Choroid plexus epithelial cell (primary cell): ENCODE measurements around the gene NPFF.

Experiments
- DNase-seq: peaks from one replicate; pipeline ENCODE4 v3.0.0-alpha.2; 2010; ENCODE audit warnings: low read depth
- H3K4me3 ChIP-seq: 2 replicates; pipeline ENCODE4 v1.5.1; 2011; ENCODE audit warnings: low read depth, mild to moderate bottlenecking, control low read depth, low read length, moderate library complexity
- CTCF ChIP-seq: conservative IDR thresholded peaks from 2 replicates; pipeline ENCODE4 v1.5.1; 2011; ENCODE audit warnings: low read depth, mild to moderate bottlenecking, control low read depth, inconsistent platforms, low read length, moderate library complexity

Gene NPFF

GRCh38 chr12:53505086-53505485, 2.2 kb downstream of the NPFF start:
- no peak overlapping the region for H3K4me3 ChIP-seq
- TF ChIP-seq CTCF, result no peak
- DNase-seq, result no peak

DNA sequence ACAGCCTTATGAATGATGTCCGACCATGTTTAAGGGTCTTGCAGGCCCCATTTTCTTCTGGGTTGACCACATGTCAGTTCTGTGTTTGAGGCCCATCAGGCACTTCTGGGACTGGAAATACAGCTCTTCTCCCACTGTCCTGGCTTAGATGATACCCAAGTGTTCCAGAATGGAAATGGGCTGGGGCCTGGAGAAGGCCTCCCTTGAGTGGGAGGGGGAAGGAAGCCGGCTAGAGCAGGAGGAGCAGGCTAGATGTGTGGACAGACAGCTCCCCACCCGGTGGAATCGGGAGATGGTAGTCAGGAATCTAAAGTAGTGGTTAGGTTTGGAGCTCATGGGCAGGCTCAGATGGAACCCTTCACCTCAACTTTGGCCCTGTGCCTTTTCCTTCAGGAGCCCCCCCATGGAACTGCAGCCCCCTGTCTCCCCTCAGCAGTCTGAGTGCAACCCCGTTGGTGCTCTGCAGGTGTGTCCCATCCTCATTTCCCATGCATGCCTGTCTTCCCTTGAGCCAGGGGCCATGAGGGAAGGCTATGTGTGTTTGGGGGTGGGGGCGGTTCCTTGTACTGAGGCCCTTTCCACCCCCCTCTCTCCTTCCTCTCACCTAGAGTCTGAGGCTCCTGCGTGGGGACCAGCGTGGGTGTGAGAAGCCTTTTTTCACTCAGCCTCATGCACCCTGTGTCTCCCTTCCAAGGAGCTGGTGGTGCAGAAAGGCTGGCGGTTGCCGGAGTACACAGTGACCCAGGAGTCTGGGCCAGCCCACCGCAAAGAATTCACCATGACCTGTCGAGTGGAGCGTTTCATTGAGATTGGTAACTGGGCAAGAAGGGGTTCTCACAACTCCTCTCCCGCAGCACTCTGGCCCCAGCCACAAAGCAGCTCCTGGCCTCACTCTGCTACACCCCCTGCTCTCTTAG, 3.0 kb downstream of the NPFF start:
- no peak overlapping the region for H3K4me3 ChIP-seq
- no peak for TF ChIP-seq CTCF
- DNase-seq, result no peak

DNA sequence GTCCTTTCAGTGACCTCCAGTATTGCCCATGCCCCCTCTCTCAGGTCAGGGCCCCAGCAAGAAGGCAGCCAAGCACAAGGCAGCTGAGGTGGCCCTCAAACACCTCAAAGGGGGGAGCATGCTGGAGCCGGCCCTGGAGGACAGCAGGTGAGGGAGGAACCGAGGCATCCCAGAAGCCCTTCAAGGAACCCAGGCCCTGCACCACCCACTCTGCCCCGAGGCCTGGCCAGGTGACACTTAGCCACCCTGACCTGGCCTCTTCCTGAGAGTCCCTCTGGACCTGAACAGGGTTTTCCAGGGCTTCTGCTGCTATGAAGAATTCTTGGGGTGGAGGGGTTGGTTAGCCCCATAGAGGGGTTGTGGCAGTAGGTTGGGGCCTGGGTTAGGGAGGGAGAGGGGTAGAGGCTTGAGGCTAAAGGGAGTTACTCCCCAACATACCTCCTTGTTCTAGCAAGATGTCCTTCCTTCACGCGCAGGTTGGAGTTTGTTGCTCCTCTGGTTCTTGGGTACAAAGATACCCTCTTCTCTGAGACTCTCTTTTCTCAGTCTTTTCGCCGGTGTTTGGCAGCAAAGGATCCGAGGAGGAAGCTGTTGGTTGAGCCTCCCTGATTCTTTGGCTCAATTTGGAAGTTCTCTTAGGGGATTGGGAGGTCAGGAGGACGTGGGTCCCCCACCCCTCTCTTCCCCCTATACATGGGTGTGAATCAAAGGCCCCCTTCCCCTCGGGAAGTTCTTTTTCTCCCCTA, 4.1 kb downstream of the NPFF start:
- no peak for TF ChIP-seq CTCF
- H3K4me3 ChIP-seq, result no peak overlapping the region

DNA sequence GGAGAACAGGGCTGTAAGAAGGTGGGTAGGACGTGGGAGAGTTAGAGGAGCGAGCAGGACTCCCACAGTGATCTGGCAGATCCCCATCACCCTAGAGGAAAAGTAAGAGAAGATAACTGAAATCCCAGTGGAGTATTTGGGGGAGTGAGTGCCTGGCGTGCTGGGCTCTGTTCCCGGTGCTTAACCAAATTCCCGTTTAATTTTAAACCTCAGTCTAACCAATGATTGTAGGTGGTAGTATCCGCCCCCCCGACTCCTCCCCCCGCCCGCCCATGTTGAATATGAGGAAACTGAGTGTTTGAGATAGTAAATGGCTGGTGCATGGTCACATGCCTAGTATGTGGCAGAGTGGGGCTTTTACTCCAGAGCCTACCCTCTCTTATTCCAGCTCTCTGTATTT, 5.0 kb downstream of the NPFF start:
- H3K4me3 ChIP-seq, result no peak overlapping the region
- no peak for DNase-seq
- TF ChIP-seq CTCF, result no peak

More for the DNA sequence above, 4.1 kb downstream of the NPFF start:
- no peak for DNase-seq

GRCh38 chr12:53501615-53502181, 5.6 kb downstream of the NPFF start:
- peak overlapping the region; percentile 88 for H3K4me3 ChIP-seq
- DNase-seq, result no peak
- no peak for TF ChIP-seq CTCF

DNA sequence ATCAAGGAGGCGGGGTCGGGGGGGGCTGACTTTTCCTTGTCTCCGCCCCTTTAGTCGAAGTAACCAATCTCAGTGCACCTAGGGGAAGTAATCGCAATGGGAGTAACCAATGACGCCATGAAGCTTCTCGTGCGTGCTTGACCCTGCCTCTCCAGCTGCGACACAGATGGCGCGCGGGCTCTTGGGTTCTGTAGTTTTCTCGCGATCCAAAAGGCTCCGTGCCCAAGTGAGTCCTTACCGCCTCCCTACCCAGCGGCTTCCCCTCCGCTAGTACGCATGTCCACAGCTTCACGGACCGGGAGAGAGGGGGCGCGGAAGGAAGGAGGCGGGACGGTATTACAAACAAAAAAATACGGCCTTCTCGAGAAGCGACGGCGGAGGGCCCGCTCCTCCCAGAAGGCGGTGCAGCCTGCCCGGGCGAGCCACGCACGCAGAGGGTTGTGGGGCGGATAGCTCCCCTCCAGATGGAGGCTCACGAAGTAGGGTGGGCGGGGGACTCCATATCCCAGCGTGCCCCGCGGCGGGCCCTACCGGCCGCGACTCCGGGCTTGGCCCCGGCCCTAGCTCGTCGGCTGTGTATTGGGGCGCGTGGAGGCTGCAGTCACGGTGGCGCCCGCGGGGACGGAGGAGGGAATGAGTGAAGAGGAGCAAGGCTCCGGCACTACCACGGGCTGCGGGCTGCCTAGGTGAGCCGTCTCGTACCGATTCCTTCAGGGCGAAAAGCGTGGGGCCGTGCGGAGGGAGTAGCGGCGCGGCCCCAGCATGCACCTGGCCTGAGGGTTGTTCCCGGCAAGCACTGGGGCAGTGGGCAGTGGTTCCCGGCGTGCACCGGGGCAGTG, 6.3 kb downstream of the NPFF start, which contains the start of gene TARBP2:
Gene TARBP2, plus strand, starts transcription at position 508 of the 839 bp plus-strand sequence. Its CDS starts 126 bp downstream, at position 634.
- peak; percentile 100 for DNase-seq
- no peak for TF ChIP-seq CTCF
- peak within 1 kb of the TSS; percentile 88 for H3K4me3 ChIP-seq
